HG02763 (cell line): ENCODE data around the gene BLM.
"Not testable (repeated sequence)": the region's sequence is repeated elsewhere in the genome, so short reads cannot be mapped to it uniquely, and the experiment has no call there.

Experiments
- ATAC-seq: cut with Tn5 transposase; IDR thresholded peaks from one replicate; pipeline ENCODE4 v1.9.1; 2021; ENCODE audit warnings: mild to moderate bottlenecking, moderate library complexity; ENCODE audit not compliant: unreplicated experiment

BLM gene

DNA sequence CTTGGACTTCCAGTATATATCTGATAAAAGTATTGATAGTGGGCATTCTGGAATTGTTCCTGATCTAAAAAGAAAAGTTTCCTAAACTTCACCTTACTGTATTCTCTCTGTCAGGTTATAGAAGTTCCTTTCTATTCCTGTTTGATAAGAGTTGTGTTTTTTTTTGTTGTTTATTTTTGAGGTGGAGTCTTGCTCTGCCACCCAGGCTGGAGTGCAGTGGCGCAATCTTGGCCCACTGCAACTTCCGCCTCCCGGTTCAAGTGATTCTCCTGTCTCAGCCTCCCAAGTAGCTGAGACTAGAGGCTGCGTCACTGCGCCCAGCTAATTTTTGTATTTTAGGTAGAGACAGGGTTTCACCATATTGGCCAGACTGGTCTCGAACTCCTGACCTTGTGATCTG lies 13.1 kb downstream of the BLM start:
- no peak for ATAC-seq

DNA sequence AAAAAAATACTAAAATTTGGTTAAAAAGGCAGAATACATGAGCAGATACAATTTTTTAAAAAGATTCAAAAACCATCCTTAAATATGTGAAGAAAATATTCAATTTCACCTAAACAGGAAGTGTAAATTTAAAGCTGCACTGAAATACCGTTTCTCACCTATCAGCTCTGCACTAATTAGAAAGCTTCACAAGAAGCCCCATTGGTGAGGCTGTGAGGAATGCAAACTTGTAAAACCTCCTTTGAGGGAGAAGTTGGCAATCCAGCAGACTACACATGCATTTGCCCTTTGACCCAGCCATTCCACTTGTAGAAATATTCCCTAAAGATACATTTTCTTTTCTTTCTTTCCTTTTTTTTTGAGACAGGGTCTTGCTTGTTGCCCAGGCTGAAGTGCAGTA lies 18.8 kb downstream of the BLM start:
- no peak for ATAC-seq

DNA sequence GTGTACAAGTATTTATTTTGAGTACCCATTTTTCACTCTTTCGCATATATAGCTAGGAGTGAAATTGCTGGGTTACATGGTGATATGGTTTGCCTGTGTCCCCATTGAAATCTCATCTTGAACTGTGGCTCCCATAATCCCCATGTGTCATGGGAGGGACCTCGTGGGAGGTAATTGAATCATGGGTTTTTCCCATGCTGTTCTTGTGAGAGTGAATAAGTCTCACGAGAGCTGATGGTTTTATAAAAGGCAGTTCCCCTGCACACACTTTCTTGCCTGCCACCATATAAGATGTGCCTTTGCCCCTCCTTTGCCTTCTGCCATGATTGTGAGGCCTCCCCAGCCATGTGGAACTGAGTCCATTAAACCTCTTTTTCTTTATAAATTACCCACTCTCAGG lies 23.4 kb downstream of the BLM start:
- ATAC-seq: not testable (repeated sequence)

DNA sequence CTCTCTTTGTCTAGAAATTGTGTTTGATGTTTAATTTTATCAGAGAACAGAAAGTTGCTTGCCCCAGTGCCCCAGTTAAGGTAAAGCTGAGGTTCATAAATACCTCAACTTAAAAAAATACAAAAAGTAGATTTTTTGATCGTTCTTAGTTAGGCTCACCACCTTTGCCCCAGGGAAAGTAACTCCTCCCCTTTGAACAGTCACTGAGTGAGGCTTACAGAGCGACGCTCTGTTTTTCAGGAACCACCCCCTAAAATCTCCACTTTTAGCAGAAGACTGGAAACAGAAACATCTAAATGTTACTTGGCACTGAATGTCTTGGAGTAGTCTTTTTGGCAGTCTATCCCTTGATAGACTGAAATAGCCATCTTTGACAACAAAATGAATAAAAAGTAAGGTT lies 24.9 kb downstream of the BLM start:
- no peak for ATAC-seq

DNA sequence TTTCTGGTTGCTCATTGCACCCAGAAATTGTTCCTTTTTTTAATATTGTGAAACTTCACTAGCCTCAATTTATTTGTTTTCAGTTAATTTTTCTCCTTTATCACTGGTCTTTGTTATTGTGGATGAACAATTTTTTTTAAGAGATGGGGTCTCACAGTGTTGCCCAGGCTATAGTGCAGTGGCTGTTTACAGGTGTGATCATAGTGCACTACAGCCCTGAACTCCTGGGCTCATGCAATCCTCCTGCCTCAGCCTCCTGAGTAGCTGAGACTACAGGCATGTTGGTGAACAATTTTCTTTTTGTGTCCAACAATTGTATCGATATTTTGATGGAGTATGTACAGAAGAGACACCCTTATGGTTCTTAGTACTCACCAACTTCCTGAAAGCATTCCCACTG lies 26.3 kb downstream of the BLM start:
- no peak for ATAC-seq

DNA sequence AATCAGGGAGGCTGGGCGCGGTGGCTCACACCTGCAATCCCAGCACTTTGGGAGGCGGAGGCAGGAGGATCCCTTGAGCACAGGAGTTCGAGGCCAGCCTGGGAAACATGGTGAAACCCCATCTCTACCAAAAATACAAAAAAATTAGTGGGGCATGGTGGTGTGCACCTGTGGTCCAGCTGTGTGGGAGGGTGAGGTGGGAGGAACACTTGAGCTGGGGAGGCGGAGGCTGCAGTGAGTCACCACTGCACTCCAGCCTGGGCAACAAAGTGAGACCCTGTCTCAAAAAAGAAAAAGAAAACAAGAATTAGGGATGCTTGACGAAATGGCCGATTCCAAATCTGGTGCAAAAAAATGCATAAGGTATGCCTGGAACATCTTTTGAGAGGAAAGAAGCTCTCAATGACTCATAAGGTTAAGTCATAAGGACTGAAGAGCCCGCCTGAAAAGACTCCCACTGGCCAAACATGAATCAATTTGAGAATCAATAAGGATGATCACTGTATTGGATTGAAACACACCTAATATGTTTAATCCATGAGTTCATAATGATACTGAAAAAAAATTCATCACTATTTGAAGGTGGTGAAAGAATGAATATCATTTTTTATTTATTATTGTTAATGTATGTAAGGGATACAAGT lies 27.7 kb downstream of the BLM start:
- no peak for ATAC-seq

DNA sequence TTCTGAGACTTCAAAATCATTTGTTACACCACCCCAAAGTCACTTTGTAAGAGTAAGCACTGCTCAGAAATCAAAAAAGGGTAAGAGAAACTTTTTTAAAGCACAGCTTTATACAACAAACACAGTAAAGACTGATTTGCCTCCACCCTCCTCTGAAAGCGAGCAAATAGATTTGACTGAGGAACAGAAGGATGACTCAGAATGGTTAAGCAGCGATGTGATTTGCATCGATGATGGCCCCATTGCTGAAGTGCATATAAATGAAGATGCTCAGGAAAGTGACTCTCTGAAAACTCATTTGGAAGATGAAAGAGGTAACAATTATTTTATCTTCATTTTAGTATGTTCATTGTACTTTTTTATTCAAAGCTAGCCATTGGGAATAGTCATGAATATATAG lies 32.6 kb downstream of the BLM start:
- no peak for ATAC-seq

DNA sequence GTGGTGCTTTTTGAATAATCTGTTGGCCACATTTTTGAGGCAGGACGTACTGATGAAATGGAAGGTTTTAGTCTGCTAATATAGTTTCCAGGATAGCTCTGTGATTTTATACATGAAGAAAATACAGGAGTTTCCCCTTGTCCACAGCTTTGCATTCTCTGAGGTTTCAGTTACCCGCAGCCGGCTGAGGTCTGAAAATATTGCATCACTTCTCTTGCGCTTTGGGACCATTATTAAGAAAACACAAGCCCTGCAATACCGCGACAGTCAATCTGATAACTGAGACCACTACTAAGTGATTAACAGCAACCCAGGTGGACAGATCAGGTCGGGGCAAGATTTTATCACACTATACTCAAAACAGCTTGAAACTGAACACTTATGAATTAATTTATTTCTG lies 33.0 kb downstream of the BLM start:
- ATAC-seq: no peak

DNA sequence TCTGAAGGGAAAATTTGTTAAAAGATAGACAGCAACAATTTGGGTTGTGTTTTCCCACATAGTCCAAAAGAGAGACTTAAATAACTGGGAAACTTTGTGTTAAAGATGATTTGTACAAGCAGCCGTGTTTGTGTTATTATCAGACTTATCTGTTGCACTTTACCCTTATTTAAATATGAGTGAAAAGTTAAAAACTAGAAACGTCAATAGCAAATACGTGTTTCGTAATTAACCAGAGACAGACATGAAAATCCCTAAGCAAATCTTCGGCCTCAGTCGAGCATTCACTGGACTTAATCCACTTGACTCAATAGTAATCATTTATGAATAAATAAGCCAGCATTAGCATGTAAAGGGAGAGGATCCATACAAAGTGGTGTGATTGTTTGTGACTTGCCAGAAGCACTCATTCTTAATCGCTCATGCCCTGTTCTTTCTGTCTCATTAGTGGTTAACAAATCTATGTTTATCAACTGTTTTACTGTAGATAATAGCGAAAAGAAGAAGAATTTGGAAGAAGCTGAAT lies 34.2 kb downstream of the BLM start:
- no peak for ATAC-seq

DNA sequence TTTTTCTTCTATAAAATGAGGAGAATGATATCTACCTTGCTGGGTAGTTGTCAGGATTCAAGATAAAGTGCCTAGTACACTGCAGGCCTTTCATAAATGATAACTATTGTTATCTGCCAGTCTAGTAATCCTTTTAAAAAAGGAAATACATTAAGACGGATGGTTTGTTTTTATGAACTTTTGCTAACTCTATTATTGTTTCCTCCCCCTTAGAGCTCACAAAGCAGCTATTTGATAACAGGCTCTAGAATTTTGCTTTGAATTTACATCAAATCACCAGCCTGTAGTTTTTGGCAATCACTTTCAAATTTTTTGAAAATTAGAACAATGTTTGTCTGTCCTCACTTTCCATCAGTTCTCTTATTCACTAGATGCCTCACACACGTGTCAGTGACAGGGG lies 39.8 kb downstream of the BLM start:
- no peak for ATAC-seq

DNA sequence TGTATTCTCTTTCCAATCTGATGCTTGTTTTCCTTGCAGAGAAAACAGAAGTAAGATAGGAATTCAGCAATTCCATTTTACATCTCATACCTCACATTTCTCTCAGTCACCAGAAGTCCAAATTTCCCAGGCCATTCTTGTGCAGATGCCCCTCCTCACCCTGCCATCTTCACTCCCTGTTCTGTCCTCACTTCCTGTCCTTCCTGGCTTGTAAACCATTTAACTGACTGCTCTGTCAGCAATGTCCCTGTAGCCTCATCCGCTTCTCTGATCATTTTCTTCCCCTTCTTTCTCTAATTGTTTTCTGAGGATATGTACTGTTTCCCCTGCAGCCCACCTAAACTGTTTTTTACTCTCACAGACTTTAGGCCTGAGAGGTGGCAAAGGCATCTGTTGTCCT lies 40.3 kb downstream of the BLM start:
- no peak for ATAC-seq

DNA sequence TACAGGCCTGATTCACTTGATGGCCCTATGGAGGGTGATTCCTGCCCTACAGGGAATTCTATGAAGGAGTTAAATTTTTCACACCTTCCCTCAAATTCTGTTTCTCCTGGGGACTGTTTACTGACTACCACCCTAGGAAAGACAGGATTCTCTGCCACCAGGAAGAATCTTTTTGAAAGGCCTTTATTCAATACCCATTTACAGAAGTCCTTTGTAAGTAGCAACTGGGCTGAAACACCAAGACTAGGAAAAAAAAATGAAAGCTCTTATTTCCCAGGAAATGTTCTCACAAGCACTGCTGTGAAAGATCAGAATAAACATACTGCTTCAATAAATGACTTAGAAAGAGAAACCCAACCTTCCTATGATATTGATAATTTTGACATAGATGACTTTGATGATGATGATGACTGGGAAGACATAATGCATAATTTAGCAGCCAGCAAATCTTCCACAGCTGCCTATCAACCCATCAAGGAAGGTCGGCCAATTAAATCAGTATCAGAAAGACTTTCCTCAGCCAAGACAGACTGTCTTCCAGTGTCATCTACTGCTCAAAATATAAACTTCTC lies 43.6 kb downstream of the BLM start:
- no peak for ATAC-seq

DNA sequence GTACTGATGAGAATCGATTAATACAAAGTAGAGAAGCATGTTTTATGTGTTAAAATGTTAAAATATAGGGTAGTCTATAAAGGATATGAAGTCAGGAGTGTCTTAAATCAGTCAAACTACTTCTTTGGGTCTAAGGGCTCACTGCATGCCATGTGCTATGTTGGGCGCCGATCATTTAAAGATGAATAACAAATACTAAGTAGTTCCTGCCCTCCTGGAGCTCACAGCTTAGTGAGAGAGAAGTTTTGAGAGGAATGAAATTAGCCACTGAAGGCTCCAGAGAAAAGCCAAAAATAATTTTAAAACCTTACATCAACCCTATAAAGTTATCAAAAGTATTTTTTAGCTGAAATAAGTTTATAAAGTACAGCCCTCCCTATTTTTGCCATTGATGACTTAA lies 44.5 kb downstream of the BLM start:
- no peak for ATAC-seq

DNA sequence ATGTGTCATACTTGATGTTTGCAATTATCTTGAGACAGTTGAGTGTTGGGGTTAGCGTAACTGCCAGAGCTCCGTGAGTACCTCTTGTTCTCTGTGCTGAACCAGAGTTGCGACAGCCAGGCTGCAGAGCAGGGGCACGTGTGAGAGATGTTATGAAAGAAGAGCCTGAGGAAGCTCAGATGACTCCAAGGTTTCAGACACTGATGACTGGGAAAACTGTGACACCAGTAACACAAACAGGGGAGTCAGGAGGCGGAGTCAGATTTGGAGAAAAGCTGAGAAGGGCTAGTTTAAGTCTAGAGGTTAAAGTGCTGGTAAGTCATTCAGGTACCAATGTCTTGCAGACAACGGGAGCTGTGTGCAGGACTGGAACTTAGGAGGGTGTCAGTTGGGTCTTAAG lies 45.0 kb downstream of the BLM start:
- no peak for ATAC-seq

DNA sequence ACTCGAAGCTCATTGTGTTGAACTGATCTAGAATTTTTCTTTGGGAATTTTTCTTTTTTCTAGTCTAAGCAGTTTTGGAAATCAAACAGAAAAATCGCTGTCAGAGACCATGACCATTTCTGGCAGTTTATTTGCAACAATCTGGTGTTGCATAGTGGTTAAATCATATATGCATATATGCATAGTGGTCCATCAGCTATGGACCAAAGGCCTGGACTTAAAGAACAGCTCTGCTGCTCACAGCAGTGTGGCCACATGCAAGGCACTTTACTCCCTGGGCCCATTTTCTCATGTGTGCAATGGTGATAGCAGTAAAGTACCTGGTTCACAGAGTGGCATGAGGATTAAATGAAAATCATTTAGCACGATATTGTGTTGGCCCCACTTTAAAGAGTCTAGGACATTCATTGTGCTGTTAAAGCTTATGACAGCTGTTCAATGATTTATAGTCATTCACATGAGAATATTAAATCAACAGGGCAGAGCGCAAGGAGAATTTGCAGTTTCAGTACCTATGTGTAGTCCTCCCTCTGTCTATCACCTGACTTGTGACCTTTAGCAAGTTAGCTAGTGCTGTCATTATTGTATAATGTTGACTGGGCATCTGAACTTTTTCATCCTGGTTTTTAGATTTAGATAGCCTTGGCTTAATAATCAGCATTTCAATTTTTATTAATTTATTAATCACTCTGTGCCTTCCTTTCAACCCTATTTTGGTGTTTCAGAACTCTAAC lies 46.4 kb downstream of the BLM start:
- no peak for ATAC-seq

DNA sequence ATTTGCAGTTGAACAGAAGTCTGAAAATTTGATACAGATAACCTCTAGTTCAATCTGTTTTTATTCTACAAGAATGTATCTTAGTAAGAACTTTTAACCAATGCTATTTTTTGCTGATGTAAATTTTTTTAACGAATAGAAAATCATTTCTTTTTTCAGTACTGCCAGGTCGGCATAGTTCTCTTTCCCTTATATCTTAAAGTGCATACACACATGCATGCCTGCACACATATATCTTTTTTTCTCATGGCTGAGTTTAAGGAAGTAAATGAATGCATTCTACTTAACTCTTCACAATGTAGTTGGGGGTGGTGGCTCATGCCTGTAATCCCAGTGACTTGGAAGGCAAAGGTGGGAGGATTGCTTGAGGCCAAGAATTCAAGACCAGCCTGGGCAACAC lies 48.4 kb downstream of the BLM start:
- ATAC-seq: no peak

DNA sequence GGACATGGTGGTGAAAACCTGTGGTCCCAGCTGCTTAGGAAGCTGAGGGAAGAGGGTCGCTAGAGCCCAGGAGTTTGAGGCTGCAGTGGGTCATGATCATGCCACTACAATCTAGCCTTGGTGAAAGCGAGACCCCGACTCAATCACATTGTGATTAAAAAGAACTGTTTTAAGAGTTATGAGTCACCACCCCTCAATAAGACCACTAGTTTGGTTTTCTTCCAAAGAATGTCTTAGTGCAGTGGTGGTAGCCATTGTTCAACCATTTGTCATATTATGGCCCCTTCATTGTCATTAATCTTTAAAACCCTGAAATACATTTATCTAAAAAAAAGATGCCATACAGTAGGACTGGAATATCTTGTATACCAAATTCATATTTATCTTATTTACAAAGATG lies 48.8 kb downstream of the BLM start:
- ATAC-seq: no peak

DNA sequence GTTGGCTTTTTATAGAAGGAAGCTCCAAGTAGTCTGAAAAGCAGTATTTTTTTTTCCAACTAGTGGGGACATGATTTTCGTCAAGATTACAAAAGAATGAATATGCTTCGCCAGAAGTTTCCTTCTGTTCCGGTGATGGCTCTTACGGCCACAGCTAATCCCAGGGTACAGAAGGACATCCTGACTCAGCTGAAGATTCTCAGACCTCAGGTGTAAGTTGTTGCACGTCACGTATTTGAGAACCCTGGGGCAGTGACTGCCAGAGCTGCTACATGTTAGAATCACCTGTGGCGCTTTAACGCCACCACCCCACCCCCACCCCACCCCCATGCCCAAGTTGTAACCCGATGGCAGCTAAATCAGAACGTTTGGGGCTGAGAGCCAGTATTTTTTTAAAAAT lies 52.2 kb downstream of the BLM start:
- ATAC-seq: no peak

DNA sequence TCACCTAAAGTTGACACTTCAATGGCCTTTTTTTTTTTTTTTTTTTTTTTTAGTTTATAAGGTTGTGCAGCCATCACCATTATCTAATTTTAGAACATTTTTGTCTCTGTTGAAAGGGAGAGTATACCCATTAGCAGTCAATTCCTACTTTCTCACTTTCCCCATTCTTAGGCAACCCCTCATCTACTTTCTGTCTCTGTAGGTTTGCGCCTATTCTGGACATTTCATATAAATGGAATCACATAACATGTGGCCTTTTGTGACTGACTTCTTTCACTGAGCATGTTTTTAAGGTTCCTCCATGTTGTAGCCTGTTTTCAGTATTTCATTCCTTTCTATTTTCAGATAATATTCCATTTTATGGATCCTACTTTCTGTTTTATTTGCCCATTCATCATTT lies 56.3 kb downstream of the BLM start:
- no peak for ATAC-seq

DNA sequence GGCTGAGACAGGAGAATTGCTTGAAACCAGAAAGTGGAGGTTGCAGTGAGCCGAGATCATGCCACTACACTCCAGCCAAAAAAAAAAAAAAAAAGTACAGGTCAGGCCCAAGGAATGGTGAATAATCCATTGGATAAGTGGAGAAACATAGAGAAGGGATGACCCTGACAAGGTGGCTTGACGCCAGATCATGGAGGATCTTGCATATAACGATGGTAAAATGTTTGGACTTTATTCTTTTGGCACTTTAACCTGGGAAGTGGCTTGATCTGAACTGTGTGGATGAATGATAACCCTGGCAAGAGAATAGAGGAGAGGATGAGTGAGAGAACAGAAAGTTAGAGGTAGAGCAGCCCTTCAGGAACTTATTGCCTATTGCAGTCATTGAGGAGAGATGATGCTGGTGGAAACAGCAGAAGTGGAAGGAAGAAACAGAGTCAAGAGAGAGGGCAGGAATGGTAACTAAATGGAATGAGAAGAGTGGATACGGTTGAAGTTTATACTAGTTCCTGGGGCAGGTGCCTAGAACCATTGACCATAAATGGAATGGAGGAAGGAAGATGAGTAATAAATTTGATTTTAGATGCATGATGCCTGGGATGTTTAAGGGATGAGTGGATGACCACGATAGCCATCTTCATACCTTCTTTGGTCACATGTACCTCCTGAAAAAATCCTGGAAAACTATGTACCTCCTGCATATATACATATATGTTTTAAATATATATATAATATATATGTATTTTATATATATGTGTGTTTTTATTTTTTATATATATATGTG lies 57.8 kb downstream of the BLM start:
- ATAC-seq: no peak

DNA sequence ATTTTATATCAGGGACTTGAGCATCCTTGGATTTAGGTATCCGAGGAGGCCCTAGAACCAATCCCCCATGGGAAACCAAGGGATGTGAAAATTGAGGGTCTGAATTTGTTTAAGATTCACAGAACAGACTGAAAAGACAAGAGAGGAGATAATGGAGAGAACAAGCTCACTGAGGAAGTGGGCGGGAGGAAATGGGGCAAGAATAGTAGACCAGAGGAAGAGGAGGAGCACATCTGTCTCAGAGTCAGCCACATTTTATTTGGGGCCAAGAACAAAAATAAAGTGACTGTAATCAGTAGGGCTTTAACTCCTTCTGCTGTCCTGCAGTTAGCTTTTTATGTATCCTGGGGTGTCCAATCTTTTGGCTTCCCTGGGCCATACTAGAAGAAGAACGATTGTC lies 63.8 kb downstream of the BLM start:
- no peak for ATAC-seq

DNA sequence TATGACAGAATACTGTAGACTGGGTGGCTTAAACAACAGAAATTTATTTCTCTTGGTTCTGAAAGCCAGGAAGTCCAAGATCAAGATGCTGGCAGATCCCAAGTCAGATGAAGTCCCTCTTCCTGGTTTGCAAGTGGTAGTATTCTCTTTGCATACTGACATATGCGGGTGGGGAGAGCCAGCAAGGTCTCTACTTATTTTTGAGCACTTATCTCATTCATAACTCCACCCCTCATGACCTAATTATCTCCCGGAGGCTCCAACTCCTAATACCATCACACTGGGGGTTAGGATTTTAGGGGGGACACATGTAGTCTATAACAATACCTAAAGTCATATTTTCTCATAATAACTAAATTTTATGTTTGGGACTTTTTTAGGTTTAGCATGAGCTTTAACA lies 65.3 kb downstream of the BLM start:
- no peak for ATAC-seq
